ENCODE results near the gene SGCG.
"Not testable (repeated sequence)": the region's sequence is repeated elsewhere in the genome, so short reads cannot be mapped to it uniquely, and the experiment has no call there.

The SGCG gene

GRCh38 chr13:23243066-23243465 lies 62.3 kb downstream of the SGCG start:
- DNase-seq (ENCODE audit: low spot score): no peak
- TF ChIP-seq CTCF (conservative IDR thresholded peaks at IDR 0.05; ENCODE audit: low read depth): no peak
- ChIA-PET POLR2A (ENCODE audit: low non-redundant PET) (no interaction called here), CTCF (interaction anchor here (0.7 kb wide), 1 partner anchor 28 kb away, joined by 3 read pairs; no protein-coding TSS in a partner anchor)
- H3K27ac ChIP-seq: no peak overlapping the region

- POLR2A ChIA-PET (ENCODE audit: low non-redundant PET); CTCF ChIA-PET; DNase-seq (ENCODE audit: low spot score); H3K27ac ChIP-seq: not testable (repeated sequence)
Measured at GRCh38 chr13:23248410-23248809, 67.6 kb downstream of the SGCG start.

DNA sequence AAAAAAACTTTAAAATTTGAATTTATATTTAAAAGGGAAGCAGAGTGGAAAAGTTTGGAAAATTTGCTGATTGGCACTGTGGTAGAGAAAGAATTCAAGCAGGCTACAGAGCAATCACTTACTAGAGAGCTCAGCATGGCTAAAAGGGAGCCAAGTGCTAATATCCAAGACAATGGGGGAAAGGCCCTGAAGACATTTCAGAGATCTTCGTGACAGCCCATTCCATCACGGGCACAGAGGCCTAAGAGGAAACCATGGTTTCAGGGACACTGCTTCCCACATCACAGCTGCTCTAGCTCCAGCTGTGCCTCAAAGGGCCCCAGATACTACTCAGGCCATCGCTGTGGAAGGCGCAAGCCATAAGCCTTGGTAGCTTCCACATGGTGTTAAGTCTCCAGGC lies 73.7 kb downstream of the SGCG start:
- CTCF ChIA-PET: interaction anchor here (0.5 kb wide), 1 partner anchor 459 kb away, joined by 5 read pairs; no protein-coding TSS in a partner anchor
- H3K27ac ChIP-seq: no peak overlapping the region
- POLR2A ChIA-PET (ENCODE audit: low non-redundant PET): no interaction called here
- TF ChIP-seq CTCF (conservative IDR thresholded peaks at IDR 0.05; ENCODE audit: low read depth): no peak
- no peak for DNase-seq (ENCODE audit: low spot score)

GRCh38 chr13:23267571-23267970 lies 86.8 kb downstream of the SGCG start:
- DNase-seq (ENCODE audit: low spot score): no peak
- no peak overlapping the region for H3K27ac ChIP-seq
- no peak for TF ChIP-seq CTCF (conservative IDR thresholded peaks at IDR 0.05; ENCODE audit: low read depth)
- CTCF ChIA-PET: no interaction called here
- POLR2A ChIA-PET (ENCODE audit: low non-redundant PET): no interaction called here

- DNase-seq (ENCODE audit: low spot score): no peak
- H3K27ac ChIP-seq: no peak overlapping the region
- ChIA-PET POLR2A (ENCODE audit: low non-redundant PET) (no interaction called here), CTCF (no interaction called here)
- TF ChIP-seq CTCF (conservative IDR thresholded peaks at IDR 0.05; ENCODE audit: low read depth): no peak
Measured at GRCh38 chr13:23268441-23268840, 87.7 kb downstream of the SGCG start.

DNA sequence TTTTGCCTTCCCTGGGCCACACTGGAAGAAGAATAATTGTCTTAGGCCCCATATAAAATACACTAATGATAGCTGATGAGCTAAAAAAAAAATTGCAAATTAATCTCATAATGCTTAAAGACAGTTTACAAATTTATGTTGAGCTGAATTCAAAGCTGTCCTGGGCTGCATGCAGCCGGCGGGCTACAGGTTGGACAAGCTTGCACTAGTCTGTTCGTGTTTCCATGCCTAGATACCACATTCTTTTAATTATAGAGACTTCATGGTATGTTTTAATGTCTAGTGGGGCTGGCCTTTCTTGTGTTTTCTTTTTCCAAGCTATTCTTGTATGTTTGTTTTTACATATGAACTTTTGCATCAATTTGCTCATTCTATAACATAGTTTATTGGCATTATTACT lies 90.6 kb downstream of the SGCG start:
- ChIA-PET CTCF (interaction anchor here (0.6 kb wide), 1 partner anchor 28 kb away, joined by 3 read pairs; no protein-coding TSS in a partner anchor), POLR2A (ENCODE audit: low non-redundant PET) (no interaction called here)
- TF ChIP-seq CTCF (conservative IDR thresholded peaks at IDR 0.05; ENCODE audit: low read depth): no peak
- no peak overlapping the region for H3K27ac ChIP-seq
- DNase-seq (ENCODE audit: low spot score): no peak

- DNase-seq (ENCODE audit: low spot score): no peak
- no peak for TF ChIP-seq CTCF (conservative IDR thresholded peaks at IDR 0.05; ENCODE audit: low read depth)
Measured at GRCh38 chr13:23273498-23273897, 92.7 kb downstream of the SGCG start.

More at GRCh38 chr13:23273498-23273897, 92.7 kb downstream of the SGCG start:
- ChIA-PET CTCF (no interaction called here), POLR2A (ENCODE audit: low non-redundant PET) (no interaction called here)
- no peak overlapping the region for H3K27ac ChIP-seq
